B cell (primary cell): ENCODE results near the gene HOXC9. TPM values are rescaled to one million over a fixed set of nuclear protein-coding genes. Genes with fewer than 3 reads are reported as not detected.

Experiments
- ATAC-seq: fragments of 200-7000 bp; cut with Tn5 transposase; one replicate; pipeline ENCODE4 v1.10.0; 2021; ENCODE audit warnings: low read depth, mild to moderate bottlenecking, moderate number of reproducible peaks, moderate library complexity
- CTCF ChIA-PET: fragments of 350-600 bp; sonication (Branson Sonifier 250); formaldehyde crosslinking; loops from one replicate; lab custom pipeline; 2021; ENCODE audit warnings: antibody characterized with exemption, inconsistent platforms; lab: Charles Lee
- POLR2A ChIA-PET: fragments of 350-600 bp; sonication (Branson Sonifier 250); formaldehyde crosslinking; loops from one replicate; lab custom pipeline; 2021; ENCODE audit warnings: antibody characterized with exemption; lab: Charles Lee
- DNase-seq: peaks from one replicate; pipeline ENCODE4 v3.0.0; 2013
- H2AFZ ChIP-seq: 2 replicates; pipeline ENCODE4 v1.6.1; 2012; ENCODE audit warnings: mild to moderate bottlenecking, low read depth, low read length; ENCODE audit not compliant: insufficient read depth, poor library complexity, severe bottlenecking
- H3K27ac ChIP-seq, 2 donors: 1 replicate in 1 of 2; 2 replicates in 1 of 2; pipeline ENCODE4 v1.5.1; 2012 to 2013; ENCODE audit warnings: low read length in 2 of 2, mild to moderate bottlenecking in 2 of 2, moderate library complexity in 1 of 2
- H3K27me3 ChIP-seq, 4 experiments: fragments of 200-600 bp in 1 of 4; sonication (generic) in 1 of 4; replicated peaks in 1 of 4; 1 replicate in 2 of 4; 2 replicates in 2 of 4; pipeline versions ENCODE4 v1.6.1 to v1.7.0; 2013 to 2016; ENCODE audit warnings: low read length in 3 of 4, mild to moderate bottlenecking in 2 of 4, mixed read lengths in 1 of 4, moderate library complexity in 1 of 4; ENCODE audit not compliant: insufficient read depth in 4 of 4, control insufficient read depth in 3 of 4; ENCODE audit errors: control extremely low read depth in 1 of 4
- H3K36me3 ChIP-seq, 2 experiments: replicated peaks in 1 of 2; 1 replicate in 1 of 2; 2 replicates in 1 of 2; pipeline versions ENCODE4 v1.6.1 to v1.7.1; 2013; ENCODE audit warnings: low read length in 1 of 2; ENCODE audit not compliant: insufficient read depth in 2 of 2, control insufficient read depth in 1 of 2; ENCODE audit errors: control extremely low read depth in 1 of 2, extremely low read depth in 1 of 2
- H3K4me1 ChIP-seq, 2 donors: fragments of 200-600 bp in 1 of 2; sonication (generic) in 1 of 2; 1 replicate in 1 of 2; 2 replicates in 1 of 2; pipeline versions ENCODE4 v1.5.1 to v1.6.1; 2013 to 2017; ENCODE audit warnings: low read length in 2 of 2; ENCODE audit not compliant: control insufficient read depth in 2 of 2, insufficient read depth in 2 of 2
- H3K4me2 ChIP-seq: replicated peaks from 2 replicates; pipeline ENCODE3; 2012; ENCODE audit warnings: mild to moderate bottlenecking, low read depth, low read length; ENCODE audit not compliant: poor library complexity, severe bottlenecking
- H3K4me3 ChIP-seq, 5 experiments: fragments of 200-600 bp in 1 of 5; sonication (generic) in 1 of 5; 1 replicate in 3 of 5; 2 replicates in 2 of 5; pipeline versions ENCODE4 v1.5.1 to v1.7.0; 2011 to 2016; ENCODE audit warnings: low read length in 4 of 5, mild to moderate bottlenecking in 4 of 5, low read depth in 2 of 5, control low read depth in 1 of 5, moderate library complexity in 1 of 5; ENCODE audit not compliant: insufficient read depth in 1 of 5; ENCODE audit errors: control extremely low read depth in 1 of 5, extremely low read depth in 1 of 5
- H3K79me2 ChIP-seq: fragments of 200-600 bp; sonication (generic); one replicate; pipeline ENCODE4 v1.6.0; 2016; ENCODE audit warnings: low read length; ENCODE audit not compliant: control insufficient read depth, insufficient read depth
- H3K9ac ChIP-seq: fragments of 200-600 bp; sonication (generic); 2 replicates; pipeline ENCODE4 v1.6.1; 2017; ENCODE audit warnings: mild to moderate bottlenecking, low read length, moderate library complexity
- H3K9me3 ChIP-seq, 3 donors: one replicate each; pipeline versions ENCODE4 v1.6.1 to v1.7.1; 2013; ENCODE audit warnings: low read length in 2 of 3; ENCODE audit not compliant: control insufficient read depth in 2 of 3, insufficient read depth in 1 of 3; ENCODE audit errors: control extremely low read depth in 1 of 3
- H4K20me1 ChIP-seq: 2 replicates; pipeline ENCODE4 v1.6.0; 2012; ENCODE audit warnings: mild to moderate bottlenecking, low read length; ENCODE audit not compliant: insufficient read depth, control insufficient read depth, poor library complexity, severe bottlenecking
- H3K27ac Mint-ChIP-seq: one replicate; pipeline ENCODE4 v1.8.0; 2021; ENCODE audit warnings: mixed read lengths
- H3K27me3 Mint-ChIP-seq: one replicate; pipeline ENCODE4 v1.8.0; 2021; ENCODE audit warnings: mixed read lengths
- H3K4me1 Mint-ChIP-seq: one replicate; pipeline ENCODE4 v1.8.0; 2021; ENCODE audit warnings: mixed read lengths
- H3K4me3 Mint-ChIP-seq: one replicate; pipeline ENCODE4 v1.8.0; 2021; ENCODE audit warnings: mixed read lengths
- H3K9me3 Mint-ChIP-seq: one replicate; pipeline ENCODE4 v1.8.0; 2022; ENCODE audit warnings: mixed read lengths; ENCODE audit not compliant: insufficient read depth
- CTCF ChIP-seq: fragments of 200-600 bp; IDR thresholded peaks from one replicate; pipeline ENCODE4 v1.8.0; 2022; ENCODE audit warnings: antibody characterized with exemption, mild to moderate bottlenecking
- EZH2 ChIP-seq: IDR thresholded peaks from 2 replicates; pipeline ENCODE4 v1.6.1; 2012; ENCODE audit warnings: borderline replicate concordance, low read depth, mild to moderate bottlenecking, moderate library complexity, low read length; ENCODE audit not compliant: insufficient read depth, poor library complexity, severe bottlenecking
- WGBS: methylation state at CpG from one replicate; pipeline ENCODE4 v1.1.5; 2013; ENCODE audit warnings: missing lambda C conversion rate; ENCODE audit not compliant: insufficient coverage; 5-methylcytosine and 5-hydroxymethylcytosine counted together
- intact Hi-C: fragments of 100-400 bp; cut with micrococcal nuclease; formaldehyde crosslinking; loops from one replicate; pipeline ENCODE4 v1.10.0; 2022
- polyA plus RNA-seq: library from polyadenylated mRNA; depleted of rRNA; stranded (reverse); fragments of >200 nt; gene quantifications from 2 replicates; pipeline ENCODE4 v1.2.3, GENCODE V29; 2012
- total RNA-seq, 2 donors: library from RNA; stranded (reverse); fragments of 120-200 nt in 1 of 2; gene quantifications; 1 replicate in 1 of 2; 2 replicates in 1 of 2; pipeline versions ENCODE4 v1.2.3 to v1.2.4, GENCODE V29; 2013 to 2022

HOXC9 gene
- total and polyA plus RNA-seq, 2 donors (not counting 1 experiment from before 2014, with no cell fraction given) = not detected

- Histone ChIP-seq H3K4me2 (no peak overlapping the region), H3K4me1 (peaks cover 28 to 59% of the 10 kb centered on the region in 2 donors), H3K27me3 (peaks cover 0 to 96% (median 81%) of the 10 kb centered on the region in 4 experiments), H3K79me2 (no peaks in the 10 kb centered on the region), H3K9ac (no peak overlapping the region), H3K9me3 (peaks cover 0 to 53% (median 0%) of the 10 kb centered on the region in 3 donors), H2AFZ (no peak overlapping the region), H3K36me3 (no peaks in the 10 kb centered on the region), H3K4me3 (no peak overlapping the region), H3K27ac (no peak overlapping the region), H4K20me1 (no peaks in the 10 kb centered on the region)
- DNase-seq (peak; percentile 36), ATAC-seq (no peak)
- Mint-ChIP-seq H3K4me3 (no peak overlapping the region), H3K27me3 (peaks cover 72% of the 10 kb centered on the region), H3K9me3 (no peaks in the 10 kb centered on the region), H3K27ac (no peak overlapping the region), H3K4me1 (peaks cover 25% of the 10 kb centered on the region)
- ChIA-PET CTCF (interaction anchor here (0.6 to 6.7 kb wide), 16 partner anchors 9 to 210 kb away, joined by 3 to 159 read pairs (median 8); partner anchors contain the start of genes HOXC5 and SMUG1), POLR2A (interaction anchor here (0.6 kb wide), 1 partner anchor 49 kb away, joined by 6 read pairs; no protein-coding TSS in a partner anchor)
- TF ChIP-seq EZH2 = no peak
- no peak for TF ChIP-seq CTCF
- WGBS = 8% methylated on average over 27 of the region's 31 CpGs
- intact Hi-C loops = loop anchor here (5.0 to 10.0 kb wide), 3 partner anchors 47 to 360 kb away; partner anchors contain the start of genes CBX5, GPR84, HNRNPA1 and HOXC4
Observed at GRCh38 chr12:54004841-54005530, 5.0 kb downstream of the HOXC9 start.

- Mint-ChIP-seq H3K4me3 (no peak overlapping the region), H3K4me1 (peaks cover 26% of the 10 kb centered on the region), H3K27ac (no peak overlapping the region), H3K27me3 (peaks cover 74% of the 10 kb centered on the region), H3K9me3 (no peaks in the 10 kb centered on the region)
- H3K4me2 ChIP-seq = peak overlapping the region; percentile 92
- H3K4me3 ChIP-seq = peak overlapping the region in 1 of 5 experiments; percentile 65
- no peak for DNase-seq
- CTCF ChIA-PET = interaction anchor here (0.6 to 6.7 kb wide), 26 partner anchors 8 to 395 kb away, joined by 3 to 159 read pairs (median 4); partner anchors contain the start of genes HOXC10, HOXC4, HOXC5 and SMUG1
- WGBS = 8% methylated on average over 25 of the region's 26 CpGs
- peaks cover 0 to 53% (median 0%) of the 10 kb centered on the region in 3 donors for H3K9me3 ChIP-seq
- H2AFZ ChIP-seq = no peak overlapping the region
- intact Hi-C loops = loop anchor here (5.0 to 10.0 kb wide), 3 partner anchors 47 to 359 kb away; partner anchors contain the start of genes CBX5, GPR84, HNRNPA1 and HOXC4
- no peaks in the 10 kb centered on the region for H3K79me2 ChIP-seq
- H3K4me1 ChIP-seq = peaks cover 25 to 54% of the 10 kb centered on the region in 2 donors
- H4K20me1 ChIP-seq = no peaks in the 10 kb centered on the region
- no peak overlapping the region for H3K27ac ChIP-seq
- H3K27me3 ChIP-seq = peaks cover 0 to 96% (median 82%) of the 10 kb centered on the region in 4 experiments
- H3K36me3 ChIP-seq = no peaks in the 10 kb centered on the region
- ATAC-seq = no peak
- H3K9ac ChIP-seq = no peak overlapping the region
- TF ChIP-seq CTCF (no peak), EZH2 (no peak)
- POLR2A ChIA-PET = no interaction called here
Observed at GRCh38 chr12:54005531-54005852, 5.5 kb downstream of the HOXC9 start.
